HuH-7 (cell line): ENCODE results near the gene RNF151.

ENCODE experiments used
- DNase-seq: peaks from one replicate; pipeline ENCODE4 v3.0.0; 2011; ENCODE audit warnings: low spot score

Gene RNF151

DNA sequence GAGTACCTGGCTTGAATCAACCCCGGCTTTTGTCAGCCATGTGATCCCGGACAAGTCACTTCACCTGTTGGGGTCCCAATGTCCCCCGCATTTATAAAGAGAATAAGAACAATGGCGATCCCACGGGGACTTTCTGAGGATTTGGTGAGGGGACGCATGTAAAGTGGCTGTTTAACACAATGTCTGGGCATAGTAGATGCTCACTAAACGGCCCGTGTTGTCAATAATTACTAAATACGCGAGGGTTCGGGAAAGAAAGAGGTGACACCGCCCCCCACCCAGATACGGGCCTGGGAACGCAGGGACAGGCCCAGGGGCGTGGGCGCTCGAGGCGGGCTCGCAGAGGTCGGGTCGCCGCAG, 24.9 kb downstream of the RNF151 start:
- no peak for DNase-seq

DNA sequence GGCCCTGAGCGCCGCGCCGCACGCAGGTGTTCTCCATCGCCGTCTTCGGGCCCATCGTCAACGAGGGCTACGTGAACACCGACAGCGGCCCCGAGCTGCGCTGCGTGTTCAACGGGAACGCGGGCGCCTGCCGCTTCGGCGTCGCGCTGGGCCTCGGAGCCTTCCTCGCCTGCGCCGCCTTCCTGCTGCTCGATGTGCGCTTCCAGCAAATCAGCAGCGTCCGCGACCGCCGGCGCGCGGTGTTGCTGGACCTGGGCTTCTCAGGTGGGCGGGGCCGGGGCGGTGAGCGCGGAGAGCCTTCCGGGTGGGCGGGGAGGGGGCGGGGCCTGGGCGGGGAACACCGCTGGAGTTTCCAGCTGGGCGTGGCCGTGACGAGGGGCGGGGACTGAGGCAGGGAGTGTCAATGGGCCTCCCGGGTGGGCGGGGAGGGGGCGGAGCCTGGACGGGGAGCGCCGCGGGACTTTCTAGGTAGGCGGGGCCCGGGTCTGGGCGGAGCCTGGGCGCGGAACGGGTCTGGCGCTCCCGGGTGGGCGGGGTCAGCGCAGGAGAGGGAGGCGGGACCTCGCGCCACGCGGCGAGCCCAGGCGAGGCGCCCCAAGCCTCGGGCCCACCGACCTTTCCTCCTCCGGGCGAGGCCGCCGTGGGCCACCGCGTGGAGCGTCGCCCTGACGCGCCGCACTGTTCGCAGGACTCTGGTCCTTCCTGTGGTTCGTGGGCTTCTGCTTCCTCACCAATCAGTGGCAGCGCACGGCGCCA, 25.5 kb downstream of the RNF151 start:
- peak; percentile 90 for DNase-seq

DNA sequence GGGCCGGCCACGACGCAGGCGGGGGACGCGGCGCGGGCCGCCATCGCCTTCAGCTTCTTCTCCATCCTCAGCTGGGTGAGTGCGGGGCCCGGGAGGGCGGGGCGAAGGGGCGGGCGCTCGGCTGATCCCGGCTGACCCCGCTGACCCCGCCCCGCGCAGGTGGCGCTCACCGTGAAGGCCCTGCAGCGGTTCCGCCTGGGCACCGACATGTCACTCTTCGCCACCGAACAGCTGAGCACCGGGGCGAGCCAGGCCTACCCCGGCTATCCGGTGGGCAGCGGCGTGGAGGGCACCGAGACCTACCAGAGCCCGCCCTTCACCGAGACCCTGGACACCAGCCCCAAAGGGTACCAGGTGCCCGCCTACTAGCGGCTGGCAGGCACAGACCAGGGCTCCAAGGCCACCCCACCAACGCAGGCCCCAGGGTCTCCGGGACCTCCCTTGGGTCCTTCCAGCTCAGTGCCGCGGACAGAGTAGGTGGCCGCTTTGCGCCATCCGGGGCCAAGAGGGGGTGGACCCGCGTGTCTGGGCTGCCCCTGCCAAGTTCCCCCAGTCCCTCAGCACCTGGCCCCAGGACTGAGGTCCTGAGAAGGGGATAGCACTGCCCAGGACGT, 26.2 kb downstream of the RNF151 start:
- DNase-seq = no peak

DNA sequence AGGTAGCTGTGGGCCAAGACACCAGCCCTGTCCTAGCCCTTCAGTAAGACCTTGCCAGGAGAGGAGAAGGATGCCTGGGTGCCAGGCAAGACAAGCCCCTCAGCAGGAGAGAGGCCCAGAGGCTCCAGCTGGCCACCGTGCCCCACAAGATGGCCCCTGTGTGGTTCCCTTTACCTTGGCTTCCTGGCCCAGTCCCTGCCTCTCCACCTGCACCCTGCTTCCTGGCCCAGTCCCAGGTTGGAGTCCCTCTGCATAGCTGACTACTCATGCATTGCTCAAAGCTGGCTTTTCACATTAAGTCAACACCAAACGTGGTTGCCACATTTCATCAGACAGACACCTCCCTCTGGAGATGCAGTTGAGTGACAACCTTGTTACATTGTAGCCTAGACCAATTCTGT, 27.1 kb downstream of the RNF151 start:
- DNase-seq = peak; percentile 61

DNA sequence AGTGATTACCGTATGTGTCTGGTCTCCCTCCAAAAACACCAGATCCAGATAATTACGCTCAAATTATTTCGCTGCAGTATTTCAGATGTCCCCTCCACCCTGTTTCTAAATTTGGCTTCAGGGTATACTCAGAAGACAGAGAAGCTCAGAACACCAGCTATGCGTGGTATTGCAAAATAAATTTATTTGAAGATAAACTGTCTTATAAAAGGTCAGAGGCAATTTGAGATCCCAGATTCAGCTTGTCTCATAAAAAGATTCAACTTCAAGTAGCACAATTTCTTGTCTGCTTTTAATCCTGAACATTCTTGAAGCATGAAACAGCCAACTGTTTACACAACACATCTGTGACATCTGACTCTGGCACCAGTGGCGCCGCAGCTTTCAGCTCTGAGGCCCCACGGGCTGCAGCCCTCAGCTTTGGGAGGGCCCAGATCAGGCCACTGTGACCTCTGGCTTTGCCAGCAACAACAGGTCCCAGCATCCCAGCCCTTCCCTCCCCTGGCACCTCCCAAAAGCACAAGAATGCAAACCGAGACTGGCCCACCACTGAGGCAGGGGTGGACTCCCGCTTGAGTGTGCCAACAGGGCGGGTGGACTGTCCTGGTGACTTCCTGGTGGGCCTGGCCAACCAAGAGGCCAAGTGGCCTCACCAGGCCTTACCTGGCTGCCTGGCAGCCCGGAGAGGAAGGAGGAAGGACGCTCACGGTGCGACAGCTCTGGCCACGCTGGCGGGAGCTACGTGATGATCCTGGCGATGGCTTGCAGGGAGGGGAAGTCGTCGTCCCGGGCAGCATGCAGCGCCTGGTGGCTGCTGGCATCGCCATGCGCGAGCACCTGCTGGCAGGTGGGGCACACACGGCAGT, 31.1 kb downstream of the RNF151 start:
- DNase-seq = no peak

DNA sequence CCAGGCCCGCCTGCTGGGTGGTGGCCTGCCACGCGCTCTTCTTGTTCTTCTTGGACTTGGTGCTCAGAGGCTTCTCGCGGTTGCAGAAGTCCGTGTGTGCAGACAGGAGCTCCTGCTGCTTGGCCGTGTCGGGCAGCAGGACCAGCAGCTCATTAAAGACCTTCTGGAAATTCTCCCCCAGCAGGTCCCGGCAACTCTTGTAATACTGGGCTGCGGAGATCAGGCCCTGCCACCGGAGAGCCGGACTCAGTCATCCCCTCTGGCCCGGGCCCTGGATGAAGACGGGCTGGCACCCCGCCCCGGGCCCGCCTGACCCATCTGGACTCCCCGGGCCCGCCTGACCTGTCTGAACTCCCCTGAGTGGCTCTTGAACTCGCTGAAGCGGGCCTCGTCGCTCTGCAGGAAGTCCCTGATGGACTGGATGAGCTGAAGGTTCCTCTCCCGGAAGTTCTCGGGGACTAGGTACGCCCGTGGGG, 31.7 kb downstream of the RNF151 start:
- DNase-seq = no peak

DNA sequence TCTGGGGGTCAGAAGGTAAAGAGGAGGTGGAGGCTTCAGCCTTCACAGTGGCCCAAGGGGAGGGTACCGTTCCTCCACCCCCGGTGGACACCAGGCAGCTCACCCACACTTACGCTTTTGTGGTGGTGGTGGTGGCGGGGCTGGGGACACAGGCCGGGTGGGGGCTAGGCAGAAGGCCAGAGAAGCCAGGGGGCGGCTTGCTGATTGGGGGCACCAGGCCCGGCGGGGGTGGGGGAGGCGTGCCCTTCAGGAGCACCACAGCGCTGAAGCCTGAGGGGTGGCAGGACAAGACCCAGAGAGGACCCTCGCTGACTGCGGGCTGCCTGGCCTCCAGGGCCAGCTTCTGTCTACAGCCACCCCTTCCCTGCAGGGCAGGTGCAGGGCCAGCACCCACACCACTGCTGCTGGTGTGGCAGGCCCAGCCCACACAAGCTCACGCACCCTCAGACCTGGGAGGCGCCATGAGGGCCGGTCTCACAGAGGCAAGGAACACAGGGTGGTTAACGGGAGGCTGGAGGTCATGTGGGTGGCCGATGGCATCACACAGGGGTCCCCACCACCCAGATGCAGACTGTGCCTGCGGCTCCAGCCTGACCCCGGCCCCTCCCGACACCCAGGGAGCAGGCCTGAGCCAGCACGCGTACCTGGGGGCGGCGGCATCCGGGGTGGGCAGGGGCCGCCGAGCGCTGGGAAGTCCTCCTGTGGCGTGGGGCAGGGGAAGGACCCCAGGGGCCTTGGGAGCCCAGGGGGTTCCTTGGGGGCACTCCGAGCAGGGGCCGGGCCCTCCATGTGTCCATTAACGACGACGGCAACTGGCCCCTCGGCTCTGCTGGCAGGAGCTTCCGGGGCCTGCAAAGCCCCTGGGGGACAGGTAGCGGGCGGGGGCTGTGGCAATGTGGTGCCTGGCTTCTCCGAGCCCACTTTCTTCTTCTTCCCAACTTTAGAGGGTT, 32.5 kb downstream of the RNF151 start:
- DNase-seq = no peak

DNA sequence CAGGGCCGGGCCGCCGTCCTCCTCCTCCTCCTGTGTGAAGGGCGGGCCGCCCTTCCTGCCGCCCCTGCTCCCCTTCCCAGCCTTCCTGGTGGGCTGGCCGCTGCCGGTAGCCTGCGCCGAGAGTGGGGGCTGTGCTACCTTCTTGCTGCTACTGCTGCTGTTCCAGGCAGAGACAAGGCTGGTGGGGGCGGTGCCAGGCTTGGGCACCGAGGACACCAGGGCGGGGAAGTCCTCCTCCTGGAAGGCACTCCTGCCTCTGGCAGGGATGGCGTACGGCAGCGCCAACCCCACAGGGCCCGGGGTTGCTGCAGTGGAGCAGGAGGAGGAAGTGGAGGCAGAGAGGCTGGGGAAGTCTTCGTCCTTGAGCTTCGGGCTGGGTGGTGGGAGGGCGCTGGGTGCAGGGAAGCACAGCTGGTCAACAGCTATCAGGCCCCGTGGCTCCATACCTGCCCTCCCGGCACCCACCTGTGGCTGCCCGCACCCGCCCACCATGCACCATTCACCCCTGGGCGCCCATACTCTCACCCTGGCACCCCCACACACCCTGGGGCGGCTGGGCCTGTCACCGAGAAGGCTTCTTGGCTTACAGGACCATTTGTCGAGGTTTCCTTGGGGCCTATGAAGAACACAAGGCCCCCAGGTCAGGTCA, 33.3 kb downstream of the RNF151 start:
- DNase-seq = no peak

DNA sequence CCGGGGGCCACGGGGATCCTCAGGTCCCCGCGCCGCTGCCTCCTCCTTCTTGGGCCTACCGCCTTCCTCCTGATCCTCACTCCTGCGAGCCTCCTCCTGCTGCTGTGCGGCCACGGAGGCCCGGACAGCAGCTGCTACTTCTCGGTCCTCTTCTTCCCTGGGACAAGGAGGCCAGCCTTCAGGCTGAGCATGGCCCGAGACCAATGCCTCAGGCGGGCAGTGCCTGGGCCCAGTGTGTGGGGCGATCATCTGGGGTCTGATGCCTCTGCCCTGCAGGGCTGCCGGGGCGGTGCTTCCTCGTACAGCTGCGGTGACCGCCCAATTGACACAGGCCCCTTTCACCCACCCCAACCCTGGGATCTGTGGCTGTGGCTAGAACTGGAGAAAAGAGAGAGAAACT, 34.4 kb downstream of the RNF151 start:
- DNase-seq = no peak

DNA sequence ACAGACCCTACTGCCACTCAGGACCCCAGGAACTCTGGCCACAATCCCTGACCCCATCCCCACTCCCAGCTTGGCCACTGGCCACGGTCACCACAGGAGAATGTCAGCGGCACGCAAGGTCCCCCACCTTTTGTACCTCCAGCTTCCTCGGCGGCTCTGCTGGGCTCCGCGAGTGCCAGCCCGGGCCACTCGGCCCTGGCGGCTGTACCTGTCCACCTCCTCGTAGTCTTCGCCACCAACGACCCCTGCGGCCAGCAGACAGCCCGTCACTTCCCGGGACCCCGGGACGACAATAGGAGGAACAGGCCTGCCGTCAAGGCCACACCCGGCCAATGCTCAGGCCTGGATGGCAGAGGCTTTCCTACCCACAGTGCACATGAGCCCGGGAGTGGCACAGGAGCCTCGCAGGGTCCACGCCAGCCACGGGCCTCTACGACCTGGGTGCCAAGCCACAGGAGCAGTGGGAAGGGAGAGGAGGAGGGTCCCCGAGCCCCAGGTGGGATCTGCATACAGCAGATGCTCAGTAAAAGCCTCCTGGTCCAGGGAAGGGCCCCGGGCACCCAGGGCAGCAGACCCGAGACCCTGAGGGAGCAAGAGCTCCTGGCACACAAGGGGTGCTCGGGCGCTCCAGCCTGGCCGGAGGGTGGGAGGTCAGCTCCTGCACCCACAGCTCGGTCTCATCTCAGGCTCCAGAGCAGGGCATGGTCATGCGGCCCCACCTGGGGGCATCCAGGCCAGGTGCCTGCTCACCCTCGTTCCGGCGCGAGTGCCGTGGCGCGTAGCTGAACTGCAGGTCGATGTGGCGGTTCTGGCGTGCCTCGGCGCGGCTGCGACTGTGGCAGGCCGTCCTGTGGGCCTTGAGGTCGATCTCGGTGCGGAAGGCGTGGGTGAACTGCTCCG, 35.0 kb downstream of the RNF151 start:
- no peak for DNase-seq

DNA sequence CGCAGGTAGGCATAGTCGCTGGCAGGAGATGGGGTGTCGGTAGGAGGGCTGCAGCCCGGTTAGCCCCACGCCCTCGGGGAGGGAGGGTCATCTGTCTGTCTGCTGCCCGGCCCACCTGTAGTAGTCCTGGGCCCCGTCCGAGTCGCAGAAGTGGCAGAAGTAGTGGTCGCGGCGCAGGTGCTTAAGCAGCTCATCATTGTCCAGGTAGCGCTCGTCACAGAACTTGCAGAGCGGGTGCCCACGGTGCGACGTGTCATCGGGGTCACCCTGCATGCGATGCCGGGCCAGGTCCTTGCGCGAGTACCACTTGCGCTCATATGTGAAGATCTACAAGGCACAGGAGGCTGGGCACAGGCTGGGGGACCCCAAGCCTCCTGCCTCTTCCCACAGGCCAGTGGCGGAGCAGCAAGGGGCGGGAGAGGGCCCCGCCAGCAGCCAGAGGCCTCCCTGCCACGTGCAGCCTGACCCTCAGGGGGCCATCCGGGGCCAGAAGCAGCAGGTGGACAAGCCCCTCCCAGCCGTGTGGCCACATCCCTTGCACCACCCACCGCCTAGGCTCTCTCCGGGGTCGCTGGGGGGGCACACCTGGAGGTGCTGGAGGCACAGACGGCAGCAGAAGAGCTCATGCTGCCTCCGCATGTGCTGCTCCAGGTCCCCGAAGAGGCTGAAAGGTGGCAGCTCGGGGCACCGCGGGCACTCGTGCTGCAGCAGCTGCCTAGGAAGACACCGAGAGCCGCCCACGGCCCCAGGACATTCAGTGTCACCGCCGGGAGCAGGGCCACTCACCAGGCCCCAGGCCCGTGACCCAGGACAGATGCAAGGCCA, 36.0 kb downstream of the RNF151 start:
- no peak for DNase-seq

DNA sequence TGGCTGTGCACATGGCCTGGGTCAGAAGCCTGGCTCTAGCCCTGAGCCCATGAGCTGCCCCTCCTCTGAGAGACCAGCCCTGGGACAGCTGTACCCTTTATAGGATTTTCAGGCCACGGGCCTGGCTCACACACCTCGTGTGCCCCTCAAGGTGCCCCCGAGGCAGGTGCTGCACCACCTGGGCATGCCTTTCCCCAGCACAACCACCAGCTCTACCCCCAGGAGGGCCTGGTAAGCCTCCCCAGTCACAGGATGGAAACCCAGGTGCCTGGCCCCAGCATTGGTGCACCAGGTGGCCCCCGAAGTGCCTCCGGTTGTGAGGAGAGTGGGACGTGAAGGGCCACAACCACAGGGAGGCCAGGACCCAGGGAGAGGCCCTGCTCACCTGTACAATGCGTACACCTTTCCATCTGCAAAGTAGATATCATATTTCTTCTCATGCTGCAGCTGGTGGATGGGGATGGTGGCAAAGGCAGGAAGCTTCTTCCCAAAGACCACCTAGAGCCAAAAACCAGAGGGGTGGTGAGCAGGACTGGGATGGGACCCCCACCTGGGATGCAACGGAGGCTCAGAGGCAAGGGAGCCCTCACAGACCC, 36.7 kb downstream of the RNF151 start:
- no peak for DNase-seq

DNA sequence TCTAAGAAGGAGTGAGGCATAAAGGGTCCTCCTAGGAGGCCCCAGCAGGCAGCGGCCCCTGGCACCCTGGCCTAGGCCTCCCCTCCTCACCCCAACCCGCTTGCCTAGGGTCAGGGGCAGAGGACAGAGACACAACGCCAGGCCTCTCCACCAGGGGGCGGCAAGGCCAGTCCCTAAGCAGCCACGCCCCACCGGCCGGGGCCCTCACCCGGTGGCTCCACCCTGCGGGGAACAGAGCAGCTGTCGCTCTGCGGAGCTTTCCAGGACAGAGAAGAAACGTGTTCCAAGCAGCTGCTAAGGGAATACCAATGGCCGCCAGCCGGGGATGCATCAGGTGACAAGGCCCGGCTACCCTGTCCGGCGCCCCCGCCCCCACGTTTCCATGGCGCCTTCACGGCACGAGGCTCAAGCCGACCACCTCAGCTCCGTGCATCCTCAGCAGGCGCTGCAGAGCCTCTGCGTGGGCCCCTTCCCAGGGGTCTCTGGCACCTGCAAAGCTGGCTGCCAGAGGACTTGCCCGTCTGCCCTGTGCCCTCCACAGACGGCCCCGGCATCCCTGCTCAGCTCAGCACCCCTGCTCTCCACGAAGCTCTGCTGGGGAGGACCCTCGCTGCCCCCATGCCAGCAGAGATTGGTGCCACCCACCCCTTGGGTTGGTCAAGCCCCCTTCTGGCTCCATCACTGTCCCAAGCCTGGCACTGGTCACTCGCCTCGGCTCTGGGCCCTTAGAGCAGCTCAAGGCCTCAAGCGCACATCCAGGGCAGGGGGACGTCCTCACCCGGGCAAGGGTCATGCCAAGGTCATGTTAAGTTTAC, 37.4 kb downstream of the RNF151 start:
- peak; percentile 97 for DNase-seq

DNA sequence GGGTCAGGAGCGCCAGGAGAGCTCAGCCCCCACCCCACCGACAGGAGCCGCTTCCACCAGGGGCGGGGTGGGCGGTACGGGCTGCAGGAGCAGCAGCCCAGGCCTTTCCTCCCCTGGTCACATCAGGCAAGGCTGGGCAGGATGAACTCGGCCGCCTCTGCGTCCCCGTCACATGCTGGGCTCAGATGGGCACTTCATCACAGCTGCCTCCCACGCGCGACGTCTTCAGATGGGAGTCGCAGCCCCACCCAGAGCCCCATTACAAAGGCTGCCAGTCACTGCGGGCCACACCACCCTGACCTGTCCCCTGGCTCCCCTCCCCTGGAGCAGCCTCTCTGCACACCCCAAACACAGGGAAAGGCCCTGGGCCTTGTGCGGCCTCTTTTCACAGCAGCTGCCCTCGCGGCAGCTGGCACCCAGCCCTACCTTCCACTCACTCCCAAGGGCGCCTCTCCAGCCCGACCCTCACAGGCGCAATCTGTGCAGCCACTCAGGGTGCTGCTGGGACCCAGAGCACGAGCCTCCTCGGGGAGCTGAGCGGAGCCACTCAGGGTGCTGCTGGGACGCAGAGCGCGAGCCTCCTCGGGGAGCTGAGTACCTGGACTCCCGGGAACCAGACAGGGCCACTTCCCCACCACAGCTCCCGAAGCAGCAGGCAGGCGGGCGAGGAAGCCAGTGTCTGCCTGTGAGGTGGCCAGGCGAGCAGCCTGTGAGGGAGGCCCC, 38.3 kb downstream of the RNF151 start:
- no peak for DNase-seq

DNA sequence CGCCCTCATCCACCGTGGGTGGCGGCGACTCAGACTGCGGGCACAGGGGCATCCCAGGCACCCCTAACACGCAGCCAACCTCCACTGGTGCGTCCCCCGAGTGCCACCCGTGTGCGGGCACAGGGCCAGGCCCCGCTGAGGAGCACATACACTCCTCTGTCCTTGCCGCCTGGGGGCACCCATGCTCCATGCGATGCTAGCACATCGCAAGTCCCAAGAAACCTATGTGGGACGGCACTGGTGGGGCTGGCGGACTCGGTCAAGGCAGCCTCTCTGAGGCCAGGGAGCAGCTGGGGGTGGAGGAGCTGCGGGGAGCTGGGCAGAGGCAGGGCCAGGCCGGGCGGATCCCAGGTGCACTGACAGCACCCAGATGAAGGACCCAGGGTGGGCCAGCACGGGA, 39.0 kb downstream of the RNF151 start:
- no peak for DNase-seq

DNA sequence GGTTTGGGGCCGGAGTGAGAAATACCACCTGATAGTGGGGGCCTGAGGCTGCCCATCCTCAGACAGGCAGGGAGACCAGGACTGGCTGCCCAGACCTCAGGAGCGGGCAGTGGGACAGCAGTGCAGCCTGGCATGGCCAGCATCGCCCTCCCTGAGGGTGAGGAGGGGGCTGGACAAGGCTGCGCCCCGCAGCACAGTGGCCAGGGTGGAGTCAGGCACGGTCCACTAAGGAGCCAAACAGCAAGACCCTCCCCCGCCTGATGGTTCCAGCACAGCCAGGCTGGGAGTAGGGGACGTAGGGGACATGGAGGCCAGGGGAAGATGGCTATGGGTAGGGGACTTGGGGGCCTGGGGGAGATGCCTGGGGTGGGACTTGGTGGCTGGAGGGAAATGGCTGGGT, 39.7 kb downstream of the RNF151 start:
- DNase-seq = no peak

DNA sequence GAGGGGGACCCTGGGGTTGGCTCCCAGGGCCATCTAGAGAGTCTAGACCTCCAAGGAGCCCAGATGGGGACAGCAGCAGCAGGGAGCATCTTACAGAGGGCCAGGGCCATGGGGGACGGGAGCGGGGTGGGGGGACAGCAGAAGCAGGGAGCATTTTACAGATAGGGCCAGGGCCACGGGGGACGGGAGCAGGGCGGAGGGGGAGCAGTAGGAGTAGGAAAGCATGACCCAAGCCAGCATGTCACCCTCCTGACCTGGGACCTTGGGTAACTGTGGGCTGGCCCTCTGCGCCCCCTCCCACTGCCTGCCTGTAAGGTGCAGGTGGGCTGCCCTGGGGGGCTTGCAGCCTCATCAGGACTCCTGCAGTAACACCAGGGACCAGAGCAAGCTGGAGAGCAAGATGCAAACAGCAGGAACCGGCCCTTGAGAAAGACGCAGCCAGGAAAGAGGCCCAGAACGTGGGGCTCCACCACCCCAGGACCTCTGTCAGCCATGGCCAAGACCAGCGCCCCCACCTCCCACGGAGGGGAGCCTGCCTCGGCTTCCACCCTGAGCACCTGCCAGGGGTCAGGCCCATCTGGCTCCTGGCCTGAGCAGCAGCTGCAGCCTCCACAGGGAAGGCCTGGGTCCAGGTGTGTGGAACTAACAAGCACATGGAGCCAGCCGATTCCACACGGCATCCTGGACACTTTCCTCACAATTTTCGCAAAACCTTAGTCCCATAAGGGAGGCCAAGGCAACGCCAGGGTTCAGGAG, 40.6 kb downstream of the RNF151 start:
- DNase-seq = no peak
